ENCODE data around the gene ITGB4. TPM values are rescaled to one million over a fixed set of nuclear protein-coding genes. Genes with fewer than 3 reads are reported as not detected.

Gene ITGB4
- total and polyA plus RNA-seq, 9 of the 15 experiments (the other 6 are each of a cell fraction or from before 2014, with no cell fraction given): 0.05 to 2.8 (median 0.76) TPM; not detected in 3

- BruUV-seq (replicated peaks): no TSS peak
- Histone ChIP-seq H3K4me2 (ENCODE audit: insufficient read depth, low read length) (no peak overlapping the region), H3K9ac (ENCODE audit: insufficient read depth in 1 of 2, low read depth in 2 of 2, low read length in 2 of 2) (peak overlapping the region in 1 of 2 experiments; percentile 56; a peak in 1 of 4 replicates), H3K4me1 (replicated peaks in 1 of 2; ENCODE audit: control insufficient read depth in 2 of 2, insufficient read depth in 2 of 2, low read length in 2 of 2) (peaks cover 0 to 37% of the 10 kb centered on the region in 2 experiments; a peak in 4 of 5 replicates), H3K36me3 (ENCODE audit: control insufficient read depth, insufficient read depth, low read length) (no peaks in the 10 kb centered on the region), H2AFZ (ENCODE audit: low read depth, low read length) (no peak overlapping the region), H3K4me3 (no peak overlapping the region), H3K79me2 (ENCODE audit: control insufficient read depth, insufficient read depth, low read length) (no peaks in the 10 kb centered on the region), H3K27ac (ENCODE audit: extremely low read depth, low read depth, low read length) (no peak overlapping the region), H3K9me1 (ENCODE audit: control insufficient read depth, insufficient read depth, low read length) (no peaks in the 10 kb centered on the region), H3K27me3 (ENCODE audit: control insufficient read depth in 2 of 2, insufficient read depth in 2 of 2, low read length in 2 of 2) (0 out of 5 replicates have a peak, but pooled peaks cover 0 to 2% of the 10 kb centered on the region in 2 experiments), H4K20me1 (replicated peaks; ENCODE audit: control insufficient read depth, insufficient read depth, low read length) (no peaks in the 10 kb centered on the region), H3K9me3 (replicated peaks; ENCODE audit: control insufficient read depth, insufficient read depth, low read depth, low read length) (no peaks in the 10 kb centered on the region)
- intact Hi-C loops (cut with micrococcal nuclease): loop anchor here (1.0 to 5.0 kb wide), 4 partner anchors 73 to 321 kb away; partner anchors contain the start of gene SMIM5
- in situ Hi-C loops (cut with MboI): loop anchor here (5.0 kb wide), 2 partner anchors 131 to 321 kb away; no protein-coding TSS in a partner anchor
- 19% methylated on average over 9 of the region's 9 CpGs for WGBS (ENCODE audit: insufficient coverage, low coverage, missing lambda C conversion rate)
- ATAC-seq: no peak
- CTCF ChIA-PET (ENCODE audit: low intra/inter-chr PET ratio): interaction anchor here (2.0 to 2.5 kb wide), 2 partner anchors 73 to 116 kb away, joined by 16 to 26 read pairs; partner anchors contain the start of gene SMIM5
- TF ChIP-seq RBM14 (IDR thresholded peaks at IDR 0.05; ENCODE audit: borderline replicate concordance, insufficient read depth, low read depth, low read length) (no peak), ZNF165 (CRISPR knock-in tag; IDR thresholded peaks at IDR 0.05; ENCODE audit: borderline replicate concordance) (no peak), DACH1 (IDR thresholded peaks at IDR 0.05; ENCODE audit: partially characterized antibody) (no peak), WHSC1 (IDR thresholded peaks at IDR 0.05; ENCODE audit: low read length) (no peak), CGGBP1 (CRISPR knock-in tag; IDR thresholded peaks at IDR 0.05) (no peak), TFE3 (CRISPR knock-in tag; IDR thresholded peaks at IDR 0.05) (no peak), SREBF1 (IDR thresholded peaks at IDR 0.05; ENCODE audit: borderline replicate concordance, low read depth, low read length) (no peak), BRCA1 (IDR thresholded peaks at IDR 0.05) (no peak), BRCA1 (CRISPR knock-in tag; IDR thresholded peaks at IDR 0.05) (no peak)
- DNase-seq (ENCODE audit: extremely low read depth in 1 of 4, low spot score in 3 of 4): no peak
- no peak for FAIRE-seq
- POLR2A ChIA-PET: interaction anchor here (1.0 to 1.5 kb wide), 5 partner anchors 12 to 323 kb away, joined by 3 to 6 read pairs (median 3); partner anchors contain the start of gene SMIM5
Observed at GRCh38 chr17:75748706-75749105, 27.4 kb downstream of the ITGB4 start.

All from K562 (cell line).